Esophagus muscularis mucosa (tissue), 4 donors: ENCODE results near the gene STARD7. TPM values are rescaled to one million over a fixed set of nuclear protein-coding genes. Genes with fewer than 3 reads are reported as not detected.

ENCODE experiments used
- DNase-seq: peaks from one replicate; pipeline ENCODE4 v3.0.0-alpha.2; 2017; ENCODE audit errors: extremely low spot score
- H3K27ac ChIP-seq, 4 donors: fragments of 200-600 bp; sonication (generic); replicated peaks in 1 of 4; 1 replicate in 3 of 4; 2 replicates in 1 of 4; pipeline ENCODE4 v1.5.1; 2016 to 2019; ENCODE audit warnings: mild to moderate bottlenecking in 1 of 4
- H3K27me3 ChIP-seq, 4 donors: fragments of 200-600 bp; sonication (generic); one replicate each; pipeline versions ENCODE4 v1.5.1 to v1.6.0; 2016 to 2019
- H3K36me3 ChIP-seq, 4 donors: fragments of 200-600 bp; sonication (generic); one replicate each; pipeline ENCODE4 v1.5.1; 2016 to 2019
- H3K4me1 ChIP-seq, 4 donors: fragments of 200-600 bp; sonication (generic); one replicate each; pipeline ENCODE4 v1.5.1; 2016 to 2019
- H3K4me3 ChIP-seq, 4 donors: fragments of 200-600 bp; sonication (generic); 1 replicate in 2 of 4; 2 replicates in 2 of 4; pipeline ENCODE4 v1.5.1; 2016 to 2019; ENCODE audit warnings: mild to moderate bottlenecking in 4 of 4, moderate library complexity in 1 of 4
- H3K9me3 ChIP-seq, 4 donors: fragments of 200-600 bp; sonication (generic); 1 replicate in 3 of 4; 2 replicates in 1 of 4; pipeline ENCODE4 v1.5.1; 2016 to 2019
- EP300 ChIP-seq: sonication (generic); formaldehyde crosslinking; IDR thresholded peaks from one replicate; pipeline ENCODE4 v1.6.1; 2017; ENCODE audit warnings: antibody characterized with exemption
- POLR2A ChIP-seq: fragments of 450-650 bp; IDR thresholded peaks from one replicate; pipeline ENCODE4 v1.6.1; 2017; ENCODE audit warnings: antibody characterized with exemption, moderate library complexity, mild to moderate bottlenecking, low read depth
- POLR2AphosphoS5 ChIP-seq, 2 donors: sonication (generic); formaldehyde crosslinking; IDR thresholded peaks; one replicate each; pipeline ENCODE4 v1.6.1; 2017; ENCODE audit warnings: antibody characterized with exemption in 2 of 2
- WGBS: methylation state at CpG from one replicate; pipeline ENCODE4 v1.1.5; 2018; 5-methylcytosine and 5-hydroxymethylcytosine counted together
- intact Hi-C: fragments of 100-400 bp; cut with DNase I; formaldehyde crosslinking; loops from one replicate; pipeline ENCODE4 v1.15.1; 2023
- total RNA-seq, 4 donors: library from RNA; depleted of rRNA; stranded (reverse); fragments of >200 nt; gene quantifications; one replicate each; pipeline versions ENCODE4 v1.1.0 to v1.2.1, GENCODE V29; 2016
- TF ChIP-seq, protein P1 (sequence below), 3 experiments: fragments of 200-600 bp in 2 of 3; fragments of 450-650 bp in 1 of 3; sonication (generic) in 2 of 3; IDR thresholded peaks; one replicate each; pipeline ENCODE4 v1.5.1; 2017 to 2019; ENCODE audit warnings: antibody characterized with exemption in 3 of 3, mild to moderate bottlenecking in 2 of 3, moderate library complexity in 1 of 3

The STARD7 gene
- total RNA-seq, 4 donors from 2014 or later = 85.0 to 110 (median 92.2) TPM

GRCh38 chr2:96184989-96185388, 23.6 kb downstream of the STARD7 start:
- 74% methylated on average over 8 of the region's 8 CpGs for WGBS

GRCh38 chr2:96184188-96184587, 24.4 kb downstream of the STARD7 start:
- Histone ChIP-seq H3K36me3 (peaks cover 37 to 59% (median 55%) of the 10 kb centered on the region in 4 donors), H3K27me3 (no peaks in the 10 kb centered on the region), H3K9me3 (no peaks in the 10 kb centered on the region), H3K27ac (no peak overlapping the region), H3K4me3 (no peak overlapping the region), H3K4me1 (peaks cover 0 to 5% (median 0%) of the 10 kb centered on the region in 4 donors)
- TF ChIP-seq, protein P1, sequence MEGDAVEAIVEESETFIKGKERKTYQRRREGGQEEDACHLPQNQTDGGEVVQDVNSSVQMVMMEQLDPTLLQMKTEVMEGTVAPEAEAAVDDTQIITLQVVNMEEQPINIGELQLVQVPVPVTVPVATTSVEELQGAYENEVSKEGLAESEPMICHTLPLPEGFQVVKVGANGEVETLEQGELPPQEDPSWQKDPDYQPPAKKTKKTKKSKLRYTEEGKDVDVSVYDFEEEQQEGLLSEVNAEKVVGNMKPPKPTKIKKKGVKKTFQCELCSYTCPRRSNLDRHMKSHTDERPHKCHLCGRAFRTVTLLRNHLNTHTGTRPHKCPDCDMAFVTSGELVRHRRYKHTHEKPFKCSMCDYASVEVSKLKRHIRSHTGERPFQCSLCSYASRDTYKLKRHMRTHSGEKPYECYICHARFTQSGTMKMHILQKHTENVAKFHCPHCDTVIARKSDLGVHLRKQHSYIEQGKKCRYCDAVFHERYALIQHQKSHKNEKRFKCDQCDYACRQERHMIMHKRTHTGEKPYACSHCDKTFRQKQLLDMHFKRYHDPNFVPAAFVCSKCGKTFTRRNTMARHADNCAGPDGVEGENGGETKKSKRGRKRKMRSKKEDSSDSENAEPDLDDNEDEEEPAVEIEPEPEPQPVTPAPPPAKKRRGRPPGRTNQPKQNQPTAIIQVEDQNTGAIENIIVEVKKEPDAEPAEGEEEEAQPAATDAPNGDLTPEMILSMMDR (IDR thresholded peaks at IDR 0.05) = no peak
- TF ChIP-seq EP300 (no peak), POLR2AphosphoS5 (IDR thresholded peaks at IDR 0.05) (no peak), POLR2A (no peak)
- 84% methylated on average over 8 of the region's 8 CpGs for WGBS
- intact Hi-C loops = no loop called here
- no peak for DNase-seq

More at GRCh38 chr2:96184989-96185388, 23.6 kb downstream of the STARD7 start:
- Histone ChIP-seq H3K27me3 (no peaks in the 10 kb centered on the region), H3K9me3 (no peaks in the 10 kb centered on the region), H3K36me3 (peaks cover 39 to 67% (median 61%) of the 10 kb centered on the region in 4 donors), H3K4me3 (no peak overlapping the region), H3K4me1 (peaks cover 0 to 5% (median 0%) of the 10 kb centered on the region in 4 donors), H3K27ac (no peak overlapping the region)
- no peak for TF ChIP-seq EP300
- no peak for TF ChIP-seq POLR2A
- TF ChIP-seq, protein P1 (IDR thresholded peaks at IDR 0.05) = no peak
- no peak for TF ChIP-seq POLR2AphosphoS5 (IDR thresholded peaks at IDR 0.05)
- intact Hi-C loops = no loop called here
- DNase-seq = no peak

GRCh38 chr2:96181529-96181928, 27.1 kb downstream of the STARD7 start:
- intact Hi-C loops = no loop called here

DNA sequence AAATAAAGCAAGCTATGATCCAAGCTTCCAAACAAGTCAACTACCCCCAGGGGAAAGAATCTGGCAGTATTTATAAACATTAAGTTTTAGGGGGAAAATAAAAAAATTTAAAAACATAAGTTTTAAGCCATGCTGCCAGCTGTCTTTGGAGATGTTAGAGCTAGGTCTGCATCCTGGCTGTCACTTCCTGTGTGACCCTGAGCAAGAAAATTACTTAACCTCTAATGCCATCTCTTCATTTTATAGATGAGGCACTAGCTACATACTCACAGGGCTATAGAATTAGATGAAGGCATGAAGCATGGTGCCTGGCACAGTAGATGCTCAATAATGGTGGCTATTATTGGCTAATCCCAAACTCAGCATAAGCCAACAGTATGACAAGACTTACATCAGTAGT, 28.1 kb downstream of the STARD7 start:
- no peak overlapping the region for H3K27ac ChIP-seq
- peaks cover 3 to 23% (median 21%) of the 10 kb centered on the region in 4 donors for H3K36me3 ChIP-seq
- no peak for DNase-seq
- no peaks in the 10 kb centered on the region for H3K9me3 ChIP-seq
- TF ChIP-seq POLR2A = no peak
- TF ChIP-seq EP300 = no peak
- TF ChIP-seq, protein P1 (IDR thresholded peaks at IDR 0.05) = no peak
- no peak for TF ChIP-seq POLR2AphosphoS5 (IDR thresholded peaks at IDR 0.05)
- H3K27me3 ChIP-seq = no peaks in the 10 kb centered on the region
- no peaks in the 10 kb centered on the region for H3K4me1 ChIP-seq
- no peak overlapping the region for H3K4me3 ChIP-seq
- intact Hi-C loops = no loop called here

More at GRCh38 chr2:96181529-96181928, 27.1 kb downstream of the STARD7 start:
- no peak for TF ChIP-seq EP300
- no peak for TF ChIP-seq POLR2AphosphoS5 (IDR thresholded peaks at IDR 0.05)
- TF ChIP-seq, protein P1 (IDR thresholded peaks at IDR 0.05) = no peak
- no peak for TF ChIP-seq POLR2A
- Histone ChIP-seq H3K4me3 (no peak overlapping the region), H3K9me3 (no peaks in the 10 kb centered on the region), H3K27ac (no peak overlapping the region), H3K4me1 (no peaks in the 10 kb centered on the region), H3K36me3 (peaks cover 13 to 33% (median 31%) of the 10 kb centered on the region in 4 donors), H3K27me3 (no peaks in the 10 kb centered on the region)
- WGBS = 70% methylated on average over 5 of the region's 5 CpGs
- no peak for DNase-seq

GRCh38 chr2:96180002-96180401, 28.6 kb downstream of the STARD7 start:
- Histone ChIP-seq H3K4me3 (no peak overlapping the region), H3K27me3 (no peaks in the 10 kb centered on the region), H3K27ac (no peak overlapping the region), H3K9me3 (no peaks in the 10 kb centered on the region), H3K36me3 (peaks cover 0 to 18% (median 15%) of the 10 kb centered on the region in 4 donors), H3K4me1 (no peaks in the 10 kb centered on the region)
- no peak for DNase-seq
- intact Hi-C loops = no loop called here
- 93% methylated on average over 1 of the region's 1 CpG for WGBS
- no peak for TF ChIP-seq POLR2A
- no peak for TF ChIP-seq EP300
- no peak for TF ChIP-seq POLR2AphosphoS5 (IDR thresholded peaks at IDR 0.05)
- TF ChIP-seq, protein P1 (IDR thresholded peaks at IDR 0.05) = no peak
